ENCODE measurements around the gene LRRC4C.

GRCh38 chr11:41273908-41274307, 185.5 kb downstream of the LRRC4C start:
- TF ChIP-seq POLR2A (IDR thresholded peaks at IDR 0.05) (no peak), CTCF (IDR thresholded peaks at IDR 0.05) (no peak)

All from Peyer's patch (tissue), 4 donors.